K562 (cell line): Measurements from ENCODE around the gene ZFAND6. TPM values are rescaled to one million over a fixed set of nuclear protein-coding genes. Genes with fewer than 3 reads are reported as not detected.
"Not testable (repeated sequence)": the region's sequence is repeated elsewhere in the genome, so short reads cannot be mapped to it uniquely, and the experiment has no call there.

Source experiments
- ATAC-seq: fragments of 200-7000 bp; cut with Tn5 transposase; 3 replicates; pipeline ENCODE4 v1.9.1; 2020; ENCODE audit warnings: moderate library complexity
- BruUV-seq: library from RNA; stranded (reverse); fragments of 400-500 nt; replicated peaks from 2 replicates; lab custom pipeline; 2021; lab: Mats Ljungman, UMichigan
- CTCF ChIA-PET: fragments of 300-600 bp; formaldehyde crosslinking; extraction: SDS; loops from one replicate; lab custom pipeline; 2021; ENCODE audit warnings: low intra/inter-chr PET ratio; lab: Yijun Ruan, JAX
- POLR2A ChIA-PET: fragments of 300-600, 350-650 bp; sonication (Branson Sonifier 250); formaldehyde crosslinking; extraction: SDS; loops from one replicate; lab custom pipeline; 2021; ENCODE audit warnings: antibody characterized with exemption, inconsistent platforms; lab: Yijun Ruan, JAX
- DNase-seq, 4 experiments: peaks; one replicate each; pipeline versions ENCODE4 v3.0.0 to v3.0.0-alpha.2; 2011 to 2018; ENCODE audit warnings: low spot score in 3 of 4, mixed read lengths in 3 of 4; ENCODE audit errors: extremely low read depth in 1 of 4
- FAIRE-seq: peaks from 2 replicates; lab custom pipeline; 2011; peaks lifted over from hg19 to GRCh38; lab: Jason Lieb, UNC
- H2AFZ ChIP-seq: 2 replicates; pipeline ENCODE4 v1.6.0; 2011; ENCODE audit warnings: low read depth, low read length, control low read depth, inconsistent platforms
- H3K27ac ChIP-seq: fragments of 200-600 bp; 3 replicates; pipeline ENCODE4 v1.8.0; 2011; ENCODE audit warnings: low read depth, mild to moderate bottlenecking, control low read depth, inconsistent platforms, low read length, moderate library complexity, mixed read lengths; ENCODE audit errors: extremely low read depth
- H3K27me3 ChIP-seq, 2 experiments: fragments of 300-600 bp in 1 of 2; 2 replicates in 1 of 2; 3 replicates in 1 of 2; pipeline versions ENCODE4 v1.6.0 to v1.8.0; 2011; ENCODE audit warnings: inconsistent platforms in 2 of 2, low read length in 2 of 2, mild to moderate bottlenecking in 1 of 2, mixed read lengths in 1 of 2, moderate library complexity in 1 of 2; ENCODE audit not compliant: control insufficient read depth in 2 of 2, insufficient read depth in 2 of 2
- H3K36me3 ChIP-seq: fragments of 300-600 bp; 3 replicates; pipeline ENCODE4 v1.8.0; 2011; ENCODE audit warnings: mild to moderate bottlenecking, low read length, inconsistent platforms; ENCODE audit not compliant: control insufficient read depth, insufficient read depth
- H3K4me1 ChIP-seq, 2 experiments: fragments of 200-600 bp in 1 of 2; replicated peaks in 1 of 2; 2 replicates in 1 of 2; 3 replicates in 1 of 2; pipeline versions ENCODE4 v1.5.1 to v1.8.0; 2011; ENCODE audit warnings: inconsistent platforms in 2 of 2, low read length in 2 of 2, mild to moderate bottlenecking in 1 of 2, mixed read lengths in 1 of 2, moderate library complexity in 1 of 2; ENCODE audit not compliant: control insufficient read depth in 2 of 2, insufficient read depth in 2 of 2
- H3K4me2 ChIP-seq: 2 replicates; pipeline ENCODE4 v1.6.1; 2011; ENCODE audit warnings: low read length, control low read depth, inconsistent platforms, mixed read lengths; ENCODE audit not compliant: insufficient read depth
- H3K4me3 ChIP-seq: fragments of 200-600 bp; sonication (generic), shearing (Covaris generic); 2 replicates; pipeline ENCODE4 v1.5.1; 2016; ENCODE audit warnings: control low read depth, inconsistent platforms
- H3K79me2 ChIP-seq: fragments of 200-600 bp; 3 replicates; pipeline ENCODE4 v1.8.0; 2011; ENCODE audit warnings: low read length, inconsistent platforms; ENCODE audit not compliant: control insufficient read depth, insufficient read depth
- H3K9ac ChIP-seq, 2 experiments: 2 replicates each; pipeline versions ENCODE4 v1.6.0 to v1.6.1; 2011; ENCODE audit warnings: low read depth in 2 of 2, low read length in 2 of 2, control low read depth in 1 of 2, inconsistent platforms in 1 of 2, mild to moderate bottlenecking in 1 of 2, mixed read lengths in 1 of 2; ENCODE audit not compliant: insufficient read depth in 1 of 2
- H3K9me1 ChIP-seq: one replicate; pipeline ENCODE4 v1.6.0; 2011; ENCODE audit warnings: inconsistent platforms, mild to moderate bottlenecking, low read length, moderate library complexity; ENCODE audit not compliant: control insufficient read depth, insufficient read depth
- H3K9me3 ChIP-seq: replicated peaks from 2 replicates; pipeline ENCODE4 v1.5.1; 2011; ENCODE audit warnings: low read depth, low read length, inconsistent platforms; ENCODE audit not compliant: control insufficient read depth, insufficient read depth
- H4K20me1 ChIP-seq: replicated peaks from 2 replicates; pipeline ENCODE4 v1.6.1; 2011; ENCODE audit warnings: low read length, inconsistent platforms, mixed read lengths; ENCODE audit not compliant: control insufficient read depth, insufficient read depth
- C11orf30 ChIP-seq: fragments of 450-650 bp; IDR thresholded peaks from 2 replicates; pipeline ENCODE4 v1.6.1; 2016; ENCODE audit warnings: low read depth, mild to moderate bottlenecking
- CTBP1 ChIP-seq: fragments of 450-650 bp; IDR thresholded peaks from 2 replicates; pipeline ENCODE4 v1.6.1; 2016; ENCODE audit warnings: borderline replicate concordance
- DMBX1 ChIP-seq: fragments of 250-450 bp; sonication (Bioruptor Pico); IDR thresholded peaks from 2 replicates; pipeline ENCODE4 v1.8.0; 2022; ENCODE audit warnings: inconsistent platforms, mild to moderate bottlenecking, moderate library complexity, borderline replicate concordance
- MAZ ChIP-seq, 2 experiments: fragments of 450-650 bp in 1 of 2; sonication (generic) in 1 of 2; formaldehyde crosslinking; IDR thresholded peaks in 1 of 2; conservative IDR thresholded peaks in 1 of 2; 2 replicates each; pipeline versions ENCODE4 v1.4.0 to v1.5.0; 2020; ENCODE audit warnings: mild to moderate bottlenecking in 1 of 2, missing genetic modification reagents in 1 of 2
- NR4A1 ChIP-seq, 2 experiments: fragments of 250-450 bp in 1 of 2; fragments of 450-650 bp in 1 of 2; sonication (Bioruptor Pico) in 1 of 2; IDR thresholded peaks; 2 replicates each; pipeline versions ENCODE4 v1.4.0 to v1.6.1; 2016 to 2020; ENCODE audit warnings: mild to moderate bottlenecking in 2 of 2, missing compliant biosample characterization in 1 of 2, missing genetic modification characterization in 1 of 2, moderate library complexity in 1 of 2
- PHTF2 ChIP-seq: fragments of 250-450 bp; sonication (Bioruptor Pico); IDR thresholded peaks from 2 replicates; pipeline ENCODE4 v1.5.0; 2021; ENCODE audit warnings: mild to moderate bottlenecking
- POLR2AphosphoS5 ChIP-seq: IDR thresholded peaks from 2 replicates; pipeline ENCODE4 v1.6.1; 2011; ENCODE audit warnings: mild to moderate bottlenecking, low read depth, low read length, moderate library complexity; ENCODE audit not compliant: control insufficient read depth, insufficient read depth
- RBBP5 ChIP-seq: fragments of 200-600 bp; sonication (generic); IDR thresholded peaks from 2 replicates; pipeline ENCODE4 v1.6.1; 2012; ENCODE audit warnings: borderline replicate concordance, mild to moderate bottlenecking, low read length, control low read depth, inconsistent platforms; ENCODE audit not compliant: insufficient read depth, poor library complexity, severe bottlenecking
- SMAD1 ChIP-seq: fragments of 150-350 bp; IDR thresholded peaks from 2 replicates; pipeline ENCODE4 v1.6.1; 2014; ENCODE audit warnings: low read length, low read depth; ENCODE audit not compliant: partially characterized antibody
- SMARCA5 ChIP-seq: fragments of 450-650 bp; IDR thresholded peaks from 2 replicates; pipeline ENCODE4 v1.6.1; 2016
- WGBS: fragments of 100-300 bp; shearing (Covaris generic); methylation state at CpG from one replicate; pipeline ENCODE4 v1.1.6; 2016; ENCODE audit warnings: low coverage, mixed read lengths; ENCODE audit not compliant: insufficient coverage; ENCODE audit errors: missing lambda C conversion rate; 5-methylcytosine and 5-hydroxymethylcytosine counted together
- in situ Hi-C: fragments of 300-500 bp; cut with MboI; formaldehyde crosslinking; loops from 4 replicates; pipeline ENCODE4 v1.15.0; 2018; ENCODE audit warnings: inconsistent platforms, mixed read lengths
- intact Hi-C: fragments of 100-400 bp; cut with micrococcal nuclease; formaldehyde crosslinking; loops from 2 replicates; pipeline ENCODE4 v1.14.2; 2022
- polyA plus RNA-seq, 8 experiments: library from polyadenylated mRNA; depleted of rRNA in 4 of 8; stranded (reverse) in 5 of 8; unstranded in 3 of 8; fragments of >200 nt; fragmentation: Nextera tagmentation in 2 of 8; fragmentation: Illumina TruSeq in 1 of 8; extraction: Ambion mirVana in 2 of 8; extraction: Trizol in 1 of 8; gene quantifications; 2 replicates each; pipeline versions ENCODE4 v1.2.1 to v1.2.3, GENCODE V29; 2011 to 2014; ENCODE audit warnings: inconsistent platforms in 1 of 8, missing spikeins in 1 of 8
- total RNA-seq, 7 experiments: library from RNA; depleted of rRNA in 6 of 7; stranded (reverse); fragments of >200 nt in 6 of 7; fragmentation: Illumina TruSeq in 2 of 7; extraction: Trizol in 2 of 7; gene quantifications; 2 replicates each; pipeline versions ENCODE4 v1.2.1 to v1.2.3, GENCODE V29; 2011 to 2021; ENCODE audit warnings: low replicate concordance in 1 of 7
- TF ChIP-seq, protein P1 (sequence below): sonication (generic); formaldehyde crosslinking; IDR thresholded peaks from 2 replicates; pipeline ENCODE4 v1.8.0; 2023; ENCODE audit warnings: mild to moderate bottlenecking, missing genetic modification reagents
- TF ChIP-seq, protein P2 (sequence below): fragments of 250-450 bp; sonication (Bioruptor Pico); IDR thresholded peaks from 2 replicates; pipeline ENCODE4 v1.8.0; 2021; ENCODE audit warnings: moderate library complexity, mild to moderate bottlenecking, inconsistent platforms

ZFAND6 gene
- total and polyA plus RNA-seq, 9 of the 15 experiments (the other 6 are each of a cell fraction or from before 2014, with no cell fraction given) = 53.9 to 206 (median 88.9) TPM

DNA sequence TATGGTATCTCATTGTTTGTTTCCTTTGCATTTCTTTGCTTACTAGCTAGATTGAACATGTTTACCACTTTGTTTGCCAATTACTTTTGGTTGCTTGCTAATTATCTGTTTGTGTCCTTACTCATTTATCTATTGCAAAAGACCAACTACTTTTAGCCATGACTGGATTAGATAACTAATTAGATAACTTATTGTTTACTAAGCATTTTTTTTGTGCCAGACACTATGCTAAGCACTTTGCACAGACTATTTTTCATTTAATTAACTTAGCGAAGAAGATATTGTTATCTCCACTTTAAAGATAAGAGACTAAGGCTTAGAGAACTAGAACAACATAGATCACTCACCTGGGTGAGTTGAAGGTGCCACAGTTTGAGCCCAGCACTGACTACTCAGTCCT lies 16.9 kb upstream of the ZFAND6 start (continued):
- TF ChIP-seq CTBP1 (no peak), PHTF2 (CRISPR knock-in tag) (no peak), C11orf30 (peak; percentile 41; the same call in 1 of the 2 replicates), POLR2AphosphoS5 (no peak), RBBP5 (no peak), DMBX1 (no peak), SMAD1 (no peak), SMARCA5 (no peak), NR4A1 (CRISPR knock-in tag; IDR thresholded peaks at IDR 0.05) (no peak), NR4A1 (tag; IDR thresholded peaks at IDR 0.05) (no peak), MAZ (CRISPR knock-in tag; conservative IDR thresholded peaks at IDR 0.05 in 1 of 2, IDR thresholded peaks at IDR 0.05 in 1 of 2) (no peak)
- TF ChIP-seq, protein P1, sequence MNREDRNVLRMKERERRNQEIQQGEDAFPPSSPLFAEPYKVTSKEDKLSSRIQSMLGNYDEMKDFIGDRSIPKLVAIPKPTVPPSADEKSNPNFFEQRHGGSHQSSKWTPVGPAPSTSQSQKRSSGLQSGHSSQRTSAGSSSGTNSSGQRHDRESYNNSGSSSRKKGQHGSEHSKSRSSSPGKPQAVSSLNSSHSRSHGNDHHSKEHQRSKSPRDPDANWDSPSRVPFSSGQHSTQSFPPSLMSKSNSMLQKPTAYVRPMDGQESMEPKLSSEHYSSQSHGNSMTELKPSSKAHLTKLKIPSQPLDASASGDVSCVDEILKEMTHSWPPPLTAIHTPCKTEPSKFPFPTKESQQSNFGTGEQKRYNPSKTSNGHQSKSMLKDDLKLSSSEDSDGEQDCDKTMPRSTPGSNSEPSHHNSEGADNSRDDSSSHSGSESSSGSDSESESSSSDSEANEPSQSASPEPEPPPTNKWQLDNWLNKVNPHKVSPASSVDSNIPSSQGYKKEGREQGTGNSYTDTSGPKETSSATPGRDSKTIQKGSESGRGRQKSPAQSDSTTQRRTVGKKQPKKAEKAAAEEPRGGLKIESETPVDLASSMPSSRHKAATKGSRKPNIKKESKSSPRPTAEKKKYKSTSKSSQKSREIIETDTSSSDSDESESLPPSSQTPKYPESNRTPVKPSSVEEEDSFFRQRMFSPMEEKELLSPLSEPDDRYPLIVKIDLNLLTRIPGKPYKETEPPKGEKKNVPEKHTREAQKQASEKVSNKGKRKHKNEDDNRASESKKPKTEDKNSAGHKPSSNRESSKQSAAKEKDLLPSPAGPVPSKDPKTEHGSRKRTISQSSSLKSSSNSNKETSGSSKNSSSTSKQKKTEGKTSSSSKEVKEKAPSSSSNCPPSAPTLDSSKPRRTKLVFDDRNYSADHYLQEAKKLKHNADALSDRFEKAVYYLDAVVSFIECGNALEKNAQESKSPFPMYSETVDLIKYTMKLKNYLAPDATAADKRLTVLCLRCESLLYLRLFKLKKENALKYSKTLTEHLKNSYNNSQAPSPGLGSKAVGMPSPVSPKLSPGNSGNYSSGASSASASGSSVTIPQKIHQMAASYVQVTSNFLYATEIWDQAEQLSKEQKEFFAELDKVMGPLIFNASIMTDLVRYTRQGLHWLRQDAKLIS (CRISPR knock-in tag) = no peak
- TF ChIP-seq, protein P2, sequence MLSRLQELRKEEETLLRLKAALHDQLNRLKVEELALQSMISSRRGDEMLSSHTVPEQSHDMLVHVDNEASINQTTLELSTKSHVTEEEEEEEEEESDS (CRISPR knock-in tag) = no peak

DNA sequence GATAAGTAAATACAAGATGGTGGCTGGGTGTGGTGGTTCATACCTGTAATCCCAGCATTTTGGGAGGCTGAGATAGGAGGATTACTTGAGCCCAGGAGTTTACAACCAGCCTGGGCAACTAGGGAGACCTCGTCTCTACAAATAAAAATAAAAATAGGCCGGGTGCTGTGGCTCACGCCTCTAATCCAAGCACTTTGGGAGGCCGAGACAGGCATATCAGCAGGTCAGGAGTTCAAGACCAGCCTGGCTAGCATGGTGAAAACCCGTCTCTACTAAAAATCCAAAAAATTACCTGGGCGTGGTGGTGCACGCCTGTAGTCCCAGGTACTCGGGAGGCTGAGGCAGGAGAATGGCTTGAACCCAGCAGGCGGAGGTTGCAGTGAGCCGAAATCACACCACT lies 14.3 kb upstream of the ZFAND6 start:
- ATAC-seq, H3K9ac ChIP-seq, H3K4me3 ChIP-seq, FAIRE-seq, H3K4me1 ChIP-seq, H3K27ac ChIP-seq, H3K27me3 ChIP-seq, H3K36me3 ChIP-seq, in situ Hi-C loops, CTCF ChIA-PET, H3K9me3 ChIP-seq, H3K4me2 ChIP-seq, H2AFZ ChIP-seq, intact Hi-C loops, H3K79me2 ChIP-seq, DNase-seq, BruUV-seq, H3K9me1 ChIP-seq, H4K20me1 ChIP-seq: not testable (repeated sequence)
- WGBS = 62% methylated on average over 9 of the region's 10 CpGs
- POLR2A ChIA-PET = interaction anchor here (1.8 kb wide), 1 partner anchor 14 kb away, joined by 7 read pairs; the partner anchor contains the start of gene ZFAND6
